ENCODE results near the gene ACTL7A. TPM values are rescaled to one million over a fixed set of nuclear protein-coding genes. Genes with fewer than 3 reads are reported as not detected.

ACTL7A gene
- polyA plus RNA-seq, 10 donors = not detected

Other genes starting within 250 kb of the ACTL7A start
- not detected for gene ACTL7B, start 6.3 kb upstream of the ACTL7A start, polyA plus RNA-seq (ENCODE audit: insufficient read length in 10 of 10)
- 10 to 100 TPM; 27.0 to 35.8 (median 33.0) TPM for gene ELP1, start 71.9 kb downstream of the ACTL7A start, polyA plus RNA-seq (ENCODE audit: insufficient read length in 10 of 10)
- gene ABITRAM, start 72.1 kb downstream of the ACTL7A start, polyA plus RNA-seq (ENCODE audit: insufficient read length in 10 of 10) = 10 to 100 TPM; 11.8 to 17.6 (median 14.2) TPM
- gene CTNNAL1, start 151.2 kb downstream of the ACTL7A start, polyA plus RNA-seq (ENCODE audit: insufficient read length in 10 of 10) = 10 to 100 TPM; 22.9 to 37.8 (median 32.2) TPM